LNCaP clone FGC (cell line): ENCODE measurements around the gene CEACAM19.

Experiments
- DNase-seq: peaks from one replicate; pipeline ENCODE4 v3.0.0-alpha.2; 2011; ENCODE audit warnings: low read depth
- H3K4me3 ChIP-seq: 2 replicates; pipeline ENCODE4 v1.5.1; 2011; ENCODE audit warnings: mild to moderate bottlenecking, low read depth, low read length, control low read depth
- CTCF ChIP-seq: IDR thresholded peaks from 2 replicates; pipeline ENCODE4 v1.5.1; 2012; ENCODE audit warnings: mild to moderate bottlenecking; ENCODE audit not compliant: control insufficient read depth, insufficient read depth; ENCODE audit errors: extremely low read depth

CEACAM19 gene

GRCh38 chr19:44692379-44692721 is 21.1 kb downstream of the CEACAM19 start:
- DNase-seq, result no peak
- H3K4me3 ChIP-seq, result no peak overlapping the region
- TF ChIP-seq CTCF, result no peak

- no peak for DNase-seq
- H3K4me3 ChIP-seq, result no peak overlapping the region
- TF ChIP-seq CTCF, result no peak
Observed at GRCh38 chr19:44694184-44694579, 22.9 kb downstream of the CEACAM19 start.

GRCh38 chr19:44696939-44697669 is 25.8 kb downstream of the CEACAM19 start:
- no peak for TF ChIP-seq CTCF
- no peak overlapping the region for H3K4me3 ChIP-seq
- DNase-seq, result no peak

GRCh38 chr19:44697670-44698034 is 26.4 kb downstream of the CEACAM19 start:
- no peak for TF ChIP-seq CTCF
- no peak overlapping the region for H3K4me3 ChIP-seq
- no peak for DNase-seq

- H3K4me3 ChIP-seq, result no peak within 1 kb of the TSS
- TF ChIP-seq CTCF, result no peak
- no peak for DNase-seq
Observed at GRCh38 chr19:44698492-44699201, 27.4 kb downstream of the CEACAM19 start, which contains the start of gene CEACAM16. TSS of gene CEACAM16 (plus strand) at chr19:44699151. CDS start at chr19:44701457, 2,306 bp downstream.

GRCh38 chr19:44700547-44700946 is 29.3 kb downstream of the CEACAM19 start:
- TF ChIP-seq CTCF, result no peak
- no peak overlapping the region for H3K4me3 ChIP-seq
- no peak for DNase-seq
